T-cell (primary cell): Measurements from ENCODE around the gene LRRFIP1. TPM values are rescaled to one million over a fixed set of nuclear protein-coding genes. Genes with fewer than 3 reads are reported as not detected.

ENCODE experiments used
- ATAC-seq, 4 experiments: fragments of 200-7000 bp in 3 of 4; fragments of 150-1000 bp in 1 of 4; cut with Tn5 transposase; replicated peaks in 1 of 4; 1 replicate in 3 of 4; 2 replicates in 1 of 4; pipeline ENCODE4 v1.10.0; 2021; ENCODE audit warnings: moderate library complexity in 3 of 4, mild to moderate bottlenecking in 2 of 4, moderate number of reproducible peaks in 1 of 4
- CTCF ChIA-PET, 2 donors: fragments of 300-600 bp; sonication (Branson Sonifier 250); formaldehyde crosslinking; loops; one replicate each; lab custom pipeline; 2022; ENCODE audit warnings: antibody characterized with exemption in 2 of 2; lab: Charles Lee
- POLR2A ChIA-PET, 2 donors: fragments of 300-600 bp; sonication (Branson Sonifier 250); formaldehyde crosslinking; loops; one replicate each; lab custom pipeline; 2022; ENCODE audit warnings: antibody characterized with exemption in 2 of 2; lab: Charles Lee
- DNase-seq, 35 experiments: peaks; one replicate each; pipeline versions ENCODE4 v3.0.0 to v3.0.0-alpha.2; 2013 to 2023
- H3K27ac ChIP-seq: one replicate; pipeline ENCODE4 v1.5.1; 2013; ENCODE audit warnings: low read length
- H3K27me3 ChIP-seq, 2 experiments: replicated peaks in 1 of 2; 1 replicate in 1 of 2; 2 replicates in 1 of 2; pipeline versions ENCODE4 v1.6.1 to v1.7.0; 2013; ENCODE audit warnings: low read length in 1 of 2, mixed read lengths in 1 of 2; ENCODE audit not compliant: control insufficient read depth in 2 of 2, insufficient read depth in 2 of 2; ENCODE audit errors: extremely low read depth in 1 of 2
- H3K36me3 ChIP-seq, 2 donors: 1 replicate in 1 of 2; 2 replicates in 1 of 2; pipeline versions ENCODE4 v1.6.1 to v1.7.0; 2013; ENCODE audit warnings: low read length in 1 of 2; ENCODE audit not compliant: control insufficient read depth in 2 of 2, insufficient read depth in 1 of 2; ENCODE audit errors: extremely low read depth in 1 of 2
- H3K4me1 ChIP-seq, 2 experiments: 1 replicate in 1 of 2; 2 replicates in 1 of 2; pipeline versions ENCODE4 v1.6.1 to v1.7.0; 2013; ENCODE audit warnings: low read length in 2 of 2, mixed read lengths in 1 of 2; ENCODE audit not compliant: insufficient read depth in 2 of 2, control insufficient read depth in 1 of 2; ENCODE audit errors: extremely low read depth in 1 of 2
- H3K4me3 ChIP-seq, 2 donors: 1 replicate in 1 of 2; 2 replicates in 1 of 2; pipeline versions ENCODE4 v1.5.1 to v1.7.0; 2013; ENCODE audit warnings: mild to moderate bottlenecking in 2 of 2, low read length in 1 of 2, moderate library complexity in 1 of 2; ENCODE audit not compliant: control insufficient read depth in 1 of 2; ENCODE audit errors: extremely low read depth in 1 of 2
- H3K9me3 ChIP-seq: 2 replicates; pipeline ENCODE4 v1.7.0; 2013
- H3K27ac Mint-ChIP-seq, 2 donors: one replicate each; pipeline ENCODE4 v1.8.0; 2020 to 2021; ENCODE audit warnings: mild to moderate bottlenecking in 2 of 2, mixed read lengths in 2 of 2
- H3K27me3 Mint-ChIP-seq, 2 donors: one replicate each; pipeline ENCODE4 v1.8.0; 2021 to 2022; ENCODE audit warnings: mixed read lengths in 2 of 2
- H3K36me3 Mint-ChIP-seq: one replicate; pipeline ENCODE4 v1.8.0; 2021; ENCODE audit warnings: mixed read lengths
- H3K4me1 Mint-ChIP-seq, 3 donors: one replicate each; pipeline ENCODE4 v1.8.0; 2020 to 2022; ENCODE audit warnings: mixed read lengths in 3 of 3, mild to moderate bottlenecking in 1 of 3
- H3K4me3 Mint-ChIP-seq, 3 donors: one replicate each; pipeline ENCODE4 v1.8.0; 2020 to 2022; ENCODE audit warnings: mild to moderate bottlenecking in 3 of 3, mixed read lengths in 3 of 3, moderate library complexity in 3 of 3
- H3K9me3 Mint-ChIP-seq, 3 donors: one replicate each; pipeline ENCODE4 v1.8.0; 2020 to 2022; ENCODE audit warnings: mixed read lengths in 3 of 3
- WGBS: methylation state at CpG from one replicate; pipeline ENCODE4 v1.1.5; 2013; ENCODE audit warnings: missing lambda C conversion rate; ENCODE audit not compliant: insufficient coverage; 5-methylcytosine and 5-hydroxymethylcytosine counted together
- total RNA-seq, 35 experiments: library from RNA in 6 of 35; stranded (reverse) in 6 of 35; fragments of 120-200 nt in 1 of 35; gene quantifications; one replicate each; pipeline versions ENCODE4 v1.2.1 to v1.2.4 and lab custom pipeline; 2013 to 2026

LRRFIP1 gene
- total RNA-seq, 5 donors from 2014 or later (not counting 1 experiment from before 2014, with no cell fraction given): 105 to 170 (median 128) TPM

- no peaks in the 10 kb centered on the region for H3K27me3 Mint-ChIP-seq
- peaks cover 0 to 8% (median 6%) of the 10 kb centered on the region in 3 donors for H3K9me3 Mint-ChIP-seq
- 95% methylated on average over 84 of the region's 84 CpGs for WGBS
- ChIA-PET POLR2A (interaction anchor here in 1 of 2 donors (0.6 kb wide), 1 partner anchor 226 kb away, joined by 3 read pairs; no protein-coding TSS in a partner anchor), CTCF (no interaction called here)
- H3K4me1 Mint-ChIP-seq: no peaks in the 10 kb centered on the region
- no peak within 1 kb of the TSS for H3K27ac Mint-ChIP-seq
- Histone ChIP-seq H3K9me3 (no peaks in the 10 kb centered on the region), H3K4me1 (no peaks in the 10 kb centered on the region), H3K36me3 (no peaks in the 10 kb centered on the region), H3K4me3 (no peak within 1 kb of the TSS), H3K27ac (no peak within 1 kb of the TSS), H3K27me3 (no peaks in the 10 kb centered on the region)
- DNase-seq: no peak
- peaks cover 10% of the 10 kb centered on the region for H3K36me3 Mint-ChIP-seq
- ATAC-seq: no peak
- no peak within 1 kb of the TSS for H3K4me3 Mint-ChIP-seq
These were observed 171.1 kb downstream of the LRRFIP1 start, which contains the start of gene RBM44 for GRCh38 chr2:237798236-237799059. RBM44 (plus strand) TSS chr2:237798779; CDS start chr2:237813610, 14,831 bp downstream.

- POLR2A ChIA-PET: interaction anchor here in 1 of 2 donors (0.6 kb wide), 1 partner anchor 225 kb away, joined by 3 read pairs; no protein-coding TSS in a partner anchor
- H3K27ac ChIP-seq: no peak overlapping the region
- H3K27me3 ChIP-seq: no peaks in the 10 kb centered on the region
- Mint-ChIP-seq H3K36me3 (peaks cover 10% of the 10 kb centered on the region), H3K9me3 (peaks cover 0 to 8% (median 6%) of the 10 kb centered on the region in 3 donors), H3K4me1 (no peaks in the 10 kb centered on the region), H3K27me3 (no peaks in the 10 kb centered on the region), H3K4me3 (no peak overlapping the region), H3K27ac (no peak overlapping the region)
- ATAC-seq (no peak), DNase-seq (no peak)
- H3K4me1 ChIP-seq: no peaks in the 10 kb centered on the region
- H3K9me3 ChIP-seq: no peaks in the 10 kb centered on the region
- CTCF ChIA-PET: no interaction called here
- H3K36me3 ChIP-seq: no peaks in the 10 kb centered on the region
- WGBS: 97% methylated on average over 34 of the region's 34 CpGs
- H3K4me3 ChIP-seq: no peak overlapping the region
These were observed 171.7 kb downstream of the LRRFIP1 start for GRCh38 chr2:237799060-237799428.

DNA sequence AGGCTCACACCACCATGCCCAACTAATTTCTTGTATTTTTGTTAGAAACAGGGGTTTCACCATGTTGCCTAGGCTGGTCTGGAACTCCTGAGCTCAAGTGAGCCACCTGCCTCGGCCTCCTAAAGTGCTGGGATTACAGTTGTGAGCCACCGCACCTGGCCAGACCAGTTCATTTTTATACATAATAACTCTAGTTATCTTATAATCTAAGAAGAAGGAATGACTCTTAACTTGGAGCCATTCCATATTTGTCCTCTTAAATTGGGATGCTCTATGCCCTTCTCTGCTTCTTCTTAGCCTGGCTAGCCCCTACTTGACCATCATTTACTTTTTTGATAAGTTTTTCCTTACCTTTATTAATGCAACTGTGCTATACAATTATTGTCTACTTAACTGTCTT is 174.1 kb downstream of the LRRFIP1 start:
- POLR2A ChIA-PET: no interaction called here
- no peaks in the 10 kb centered on the region for H3K27me3 ChIP-seq
- CTCF ChIA-PET: no interaction called here
- H3K4me3 Mint-ChIP-seq: no peak overlapping the region
- peaks cover 10% of the 10 kb centered on the region for H3K36me3 Mint-ChIP-seq
- no peak overlapping the region for H3K4me3 ChIP-seq
- H3K36me3 ChIP-seq: no peaks in the 10 kb centered on the region
- no CpG with 5 or more reads among the region's 2 CpGs for WGBS
- no peak overlapping the region for H3K27ac Mint-ChIP-seq
- ATAC-seq (no peak), DNase-seq (no peak)
- no peaks in the 10 kb centered on the region for H3K9me3 ChIP-seq
- H3K4me1 Mint-ChIP-seq: no peaks in the 10 kb centered on the region
- H3K27me3 Mint-ChIP-seq: no peaks in the 10 kb centered on the region
- H3K9me3 Mint-ChIP-seq: peaks cover 0 to 8% (median 6%) of the 10 kb centered on the region in 3 donors
- no peaks in the 10 kb centered on the region for H3K4me1 ChIP-seq
- no peak overlapping the region for H3K27ac ChIP-seq

- DNase-seq (no peak), ATAC-seq (no peak)
These were observed 178.9 kb downstream of the LRRFIP1 start for GRCh38 chr2:237806334-237806733.

GRCh38 chr2:237815637-237816036 is 188.2 kb downstream of the LRRFIP1 start:
- CTCF ChIA-PET: no interaction called here
- no peaks in the 10 kb centered on the region for H3K27me3 Mint-ChIP-seq
- H3K36me3 Mint-ChIP-seq: no peaks in the 10 kb centered on the region
- Histone ChIP-seq H3K9me3 (no peaks in the 10 kb centered on the region), H3K27ac (no peak overlapping the region), H3K36me3 (no peaks in the 10 kb centered on the region), H3K4me3 (no peak overlapping the region), H3K4me1 (no peaks in the 10 kb centered on the region), H3K27me3 (no peaks in the 10 kb centered on the region)
- WGBS: 60% methylated on average over 1 of the region's 1 CpG
- H3K27ac Mint-ChIP-seq: no peak overlapping the region
- POLR2A ChIA-PET: no interaction called here
- DNase-seq: no peak
- H3K4me3 Mint-ChIP-seq: no peak overlapping the region
- no peaks in the 10 kb centered on the region for H3K9me3 Mint-ChIP-seq
- H3K4me1 Mint-ChIP-seq: peaks cover 3 to 8% (median 7%) of the 10 kb centered on the region in 3 donors
- no peak for ATAC-seq

More at GRCh38 chr2:237806334-237806733, 178.9 kb downstream of the LRRFIP1 start:
- Histone ChIP-seq H3K4me1 (no peaks in the 10 kb centered on the region), H3K27ac (no peak overlapping the region), H3K36me3 (no peaks in the 10 kb centered on the region), H3K4me3 (no peak overlapping the region), H3K9me3 (no peaks in the 10 kb centered on the region), H3K27me3 (no peaks in the 10 kb centered on the region)
- Mint-ChIP-seq H3K4me1 (no peaks in the 10 kb centered on the region), H3K27me3 (no peaks in the 10 kb centered on the region), H3K36me3 (peaks cover 3% of the 10 kb centered on the region), H3K27ac (no peak overlapping the region), H3K4me3 (no peak overlapping the region), H3K9me3 (no peaks in the 10 kb centered on the region)
- 82% methylated on average over 1 of the region's 2 CpGs for WGBS
- POLR2A ChIA-PET: no interaction called here
- CTCF ChIA-PET: no interaction called here

GRCh38 chr2:237816531-237816930 is 189.1 kb downstream of the LRRFIP1 start:
- Mint-ChIP-seq H3K27ac (no peak overlapping the region), H3K4me1 (peaks cover 3 to 8% (median 7%) of the 10 kb centered on the region in 3 donors), H3K36me3 (no peaks in the 10 kb centered on the region), H3K4me3 (no peak overlapping the region), H3K9me3 (no peaks in the 10 kb centered on the region), H3K27me3 (no peaks in the 10 kb centered on the region)
- H3K4me3 ChIP-seq: no peak overlapping the region
- no peak for ATAC-seq
- no peak overlapping the region for H3K27ac ChIP-seq
- ChIA-PET POLR2A (no interaction called here), CTCF (interaction anchor here in 1 of 2 donors (0.6 kb wide), 1 partner anchor 42 kb away, joined by 3 read pairs; no protein-coding TSS in a partner anchor)
- no peaks in the 10 kb centered on the region for H3K36me3 ChIP-seq
- no peak for DNase-seq
- 100% methylated on average over 1 of the region's 1 CpG for WGBS
- H3K4me1 ChIP-seq: no peaks in the 10 kb centered on the region
- H3K9me3 ChIP-seq: no peaks in the 10 kb centered on the region
- H3K27me3 ChIP-seq: no peaks in the 10 kb centered on the region
